HCT116 (cell line): ENCODE data around the gene SNORC. TPM values are rescaled to one million over a fixed set of nuclear protein-coding genes. Genes with fewer than 3 reads are reported as not detected.

Experiments used
- ATAC-seq: fragments of 200-7000 bp; cut with Tn5 transposase; 2 replicates; pipeline ENCODE4 v1.9.1; 2020; ENCODE audit warnings: mild to moderate bottlenecking, moderate library complexity
- BruUV-seq: library from RNA; stranded (reverse); fragments of 400-500 nt; replicated peaks from 2 replicates; lab custom pipeline; 2021; lab: Mats Ljungman, UMichigan
- CTCF ChIA-PET: fragments of 300-600 bp; sonication (Branson Sonifier 250); formaldehyde crosslinking; loops from one replicate; lab custom pipeline; 2021; ENCODE audit warnings: antibody characterized with exemption; lab: Charles Lee
- POLR2A ChIA-PET: fragments of 300-600, 350-600 bp; sonication (Branson Sonifier 250); formaldehyde crosslinking; loops from one replicate; lab custom pipeline; 2021; ENCODE audit warnings: antibody characterized with exemption; lab: Charles Lee
- RAD21 ChIA-PET, 2 experiments: fragments of 300-600 bp; sonication (Branson Sonifier 250); formaldehyde crosslinking; loops; one replicate each; lab custom pipeline; 2023; ENCODE audit warnings: low total read pairs in 2 of 2; ENCODE audit not compliant: uncharacterized antibody in 2 of 2, unreplicated experiment in 2 of 2, low non-redundant PET in 1 of 2; lab: Charles Lee
- DNase-seq: peaks from one replicate; pipeline ENCODE4 v3.0.0-alpha.2; 2010; ENCODE audit warnings: low read depth, low spot score
- H2AFZ ChIP-seq: fragments of 200-600 bp; shearing (Covaris generic), sonication (generic); 2 replicates; pipeline ENCODE4 v1.6.1; 2017; ENCODE audit warnings: low read depth, mixed run types, mixed read lengths, antibody characterized with exemption, low read length; ENCODE audit not compliant: poor library complexity, severe bottlenecking
- H3K27ac ChIP-seq: 2 replicates; pipeline ENCODE4 v1.5.1; 2012; ENCODE audit warnings: low read depth, low read length
- H3K27me3 ChIP-seq: fragments of 200-600 bp; sonication (generic); 2 replicates; pipeline ENCODE4 v1.6.1; 2016; ENCODE audit warnings: mixed run types, low read length, mixed read lengths; ENCODE audit not compliant: insufficient read depth
- H3K36me3 ChIP-seq, 2 experiments: fragments of 200-500 bp in 1 of 2; fragments of 200-600 bp in 1 of 2; sonication (Bioruptor generic) in 1 of 2; sonication (generic) in 1 of 2; 2 replicates each; pipeline versions ENCODE4 v1.5.1 to v1.6.1; 2014 to 2016; ENCODE audit warnings: low read length in 2 of 2, inconsistent platforms in 1 of 2, mixed read lengths in 1 of 2, mixed run types in 1 of 2; ENCODE audit not compliant: insufficient read depth in 2 of 2, control insufficient read depth in 1 of 2
- H3K4me1 ChIP-seq, 2 experiments: fragments of 200-600 bp in 1 of 2; sonication (generic) in 1 of 2; 2 replicates each; pipeline versions ENCODE4 v1.5.1 to v1.6.1; 2012 to 2017; ENCODE audit warnings: low read length in 2 of 2, inconsistent platforms in 1 of 2, mild to moderate bottlenecking in 1 of 2, mixed read lengths in 1 of 2, mixed run types in 1 of 2, moderate library complexity in 1 of 2; ENCODE audit not compliant: insufficient read depth in 2 of 2, control insufficient read depth in 1 of 2
- H3K4me2 ChIP-seq: fragments of 200-600 bp; sonication (generic); 2 replicates; pipeline ENCODE4 v1.6.1; 2017; ENCODE audit warnings: mixed run types, low read length, mixed read lengths
- H3K4me3 ChIP-seq, 2 experiments: fragments of 200-600 bp in 1 of 2; sonication (generic) in 1 of 2; replicated peaks in 1 of 2; 2 replicates each; pipeline ENCODE4 v1.5.1; 2011 to 2016; ENCODE audit warnings: low read length in 2 of 2, control low read depth in 1 of 2, low read depth in 1 of 2, mild to moderate bottlenecking in 1 of 2, mixed read lengths in 1 of 2, mixed run types in 1 of 2
- H3K79me2 ChIP-seq: fragments of 200-600 bp; sonication (generic); 2 replicates; pipeline ENCODE4 v1.6.1; 2017; ENCODE audit warnings: mild to moderate bottlenecking, mixed run types, low read length, moderate library complexity, mixed read lengths; ENCODE audit not compliant: insufficient read depth
- H3K9ac ChIP-seq: fragments of 200-600 bp; sonication (generic); 2 replicates; pipeline ENCODE4 v1.6.1; 2016; ENCODE audit warnings: low read length, mixed read lengths
- H3K9me2 ChIP-seq: fragments of 200-600 bp; sonication (generic), shearing (Covaris generic); 2 replicates; pipeline ENCODE4 v1.6.1; 2017; ENCODE audit warnings: mixed run types, mild to moderate bottlenecking, moderate library complexity; ENCODE audit not compliant: insufficient read depth
- H3K9me3 ChIP-seq, 2 experiments: fragments of 200-500 bp in 1 of 2; fragments of 200-600 bp in 1 of 2; sonication (Bioruptor generic) in 1 of 2; sonication (generic) in 1 of 2; 2 replicates each; pipeline ENCODE4 v1.6.1; 2014 to 2017; ENCODE audit warnings: low read length in 2 of 2, mixed read lengths in 2 of 2, inconsistent platforms in 1 of 2, low read depth in 1 of 2, mild to moderate bottlenecking in 1 of 2, mixed run types in 1 of 2, moderate library complexity in 1 of 2; ENCODE audit not compliant: control insufficient read depth in 1 of 2, insufficient read depth in 1 of 2
- H4K20me1 ChIP-seq: fragments of 200-600 bp; sonication (generic), shearing (Covaris generic); 2 replicates; pipeline ENCODE4 v1.6.1; 2017; ENCODE audit warnings: mixed run types, mild to moderate bottlenecking, moderate library complexity; ENCODE audit not compliant: insufficient read depth
- CEBPB ChIP-seq: IDR thresholded peaks from 2 replicates; pipeline ENCODE4 v1.6.1; 2012; ENCODE audit warnings: low read depth
- EGR1 ChIP-seq: IDR thresholded peaks from 2 replicates; pipeline ENCODE4 v1.6.1; 2012; ENCODE audit warnings: low read depth
- ELF1 ChIP-seq: IDR thresholded peaks from 2 replicates; pipeline ENCODE4 v1.6.1; 2012; ENCODE audit warnings: low read depth, borderline replicate concordance
- EZH2 ChIP-seq: fragments of 200-600 bp; sonication (generic); IDR thresholded peaks from 2 replicates; pipeline ENCODE4 v1.6.1; 2017; ENCODE audit warnings: antibody characterized with exemption, mixed run types
- EZH2phosphoT487 ChIP-seq: fragments of 200-600 bp; IDR thresholded peaks from 2 replicates; pipeline ENCODE4 v1.6.1; 2018; ENCODE audit warnings: antibody characterized with exemption, borderline replicate concordance
- FOSL1 ChIP-seq: IDR thresholded peaks from 2 replicates; pipeline ENCODE4 v1.6.1; 2012; ENCODE audit warnings: low read depth
- JUND ChIP-seq: IDR thresholded peaks from 2 replicates; pipeline ENCODE4 v1.6.1; 2012
- MAX ChIP-seq: IDR thresholded peaks from 2 replicates; pipeline ENCODE4 v1.6.1; 2012
- RAD21 ChIP-seq: IDR thresholded peaks from 2 replicates; pipeline ENCODE4 v1.6.1; 2012; ENCODE audit warnings: low read depth, mild to moderate bottlenecking
- REST ChIP-seq: IDR thresholded peaks from 2 replicates; pipeline ENCODE4 v1.6.1; 2012; ENCODE audit warnings: low read depth
- SP1 ChIP-seq: IDR thresholded peaks from 2 replicates; pipeline ENCODE4 v1.6.1; 2012; ENCODE audit warnings: low read depth
- SRF ChIP-seq: IDR thresholded peaks from 2 replicates; pipeline ENCODE4 v1.6.1; 2012; ENCODE audit warnings: low read depth
- YY1 ChIP-seq: IDR thresholded peaks from 2 replicates; pipeline ENCODE4 v1.6.1; 2011; ENCODE audit warnings: low read length, low read depth, moderate library complexity, mild to moderate bottlenecking; ENCODE audit not compliant: insufficient replicate concordance; ENCODE audit errors: extremely low read depth
- ZNF274 ChIP-seq: fragments of 200-500 bp; sonication (Bioruptor generic); IDR thresholded peaks from 2 replicates; pipeline ENCODE4 v1.6.1; 2014; ENCODE audit warnings: mild to moderate bottlenecking, low read depth, low read length, inconsistent platforms
- intact Hi-C: fragments of 100-400 bp; cut with micrococcal nuclease; formaldehyde crosslinking; loops from 2 replicates; pipeline ENCODE4 v1.10.0; 2022
- total RNA-seq: library from RNA; stranded (reverse); gene quantifications from one replicate; pipeline ENCODE4 v1.2.1, GENCODE V29; 2021; ENCODE audit not compliant: unreplicated experiment

The SNORC gene
- total RNA-seq, 1 experiment from 2014 or later = 14.0 TPM

DNA sequence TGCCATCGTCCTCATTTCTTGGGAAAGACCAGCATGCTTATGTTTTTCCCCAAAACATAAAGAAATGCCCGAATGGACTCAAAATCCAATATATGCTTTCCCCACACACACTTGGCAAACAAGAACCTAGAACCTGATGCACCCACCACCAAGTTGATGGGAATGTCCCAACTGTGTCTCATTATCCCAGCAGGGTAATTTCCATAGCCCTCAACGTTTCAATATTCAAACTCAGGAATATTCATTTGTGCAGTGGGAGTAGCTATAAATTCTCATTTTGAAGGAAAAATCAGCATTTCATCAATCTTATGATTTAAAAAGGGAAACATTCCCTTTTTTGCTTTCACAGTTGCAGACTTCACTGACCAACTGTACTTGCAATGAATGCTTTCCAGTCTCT, 50.7 kb downstream of the SNORC start:
- DNase-seq = no peak
- Histone ChIP-seq H4K20me1 (no peaks in the 10 kb centered on the region), H3K79me2 (no peaks in the 10 kb centered on the region), H2AFZ (no peak overlapping the region), H3K36me3 (no peaks in the 10 kb centered on the region), H3K9me2 (no peaks in the 10 kb centered on the region), H3K4me1 (no peaks in the 10 kb centered on the region), H3K4me3 (no peak overlapping the region), H3K4me2 (no peak overlapping the region), H3K9me3 (no peaks in the 10 kb centered on the region), H3K9ac (no peak overlapping the region), H3K27me3 (no peaks in the 10 kb centered on the region), H3K27ac (no peak overlapping the region)
- CTCF ChIA-PET = no interaction called here
- BruUV-seq = no TSS peak
- POLR2A ChIA-PET = no interaction called here
- TF ChIP-seq FOSL1 = no peak
- TF ChIP-seq SP1 = no peak
- TF ChIP-seq JUND = no peak
- TF ChIP-seq EZH2phosphoT487 = no peak
- TF ChIP-seq REST = no peak
- RAD21 ChIA-PET = no interaction called here
- intact Hi-C loops = no loop called here
- no peak for ATAC-seq

DNA sequence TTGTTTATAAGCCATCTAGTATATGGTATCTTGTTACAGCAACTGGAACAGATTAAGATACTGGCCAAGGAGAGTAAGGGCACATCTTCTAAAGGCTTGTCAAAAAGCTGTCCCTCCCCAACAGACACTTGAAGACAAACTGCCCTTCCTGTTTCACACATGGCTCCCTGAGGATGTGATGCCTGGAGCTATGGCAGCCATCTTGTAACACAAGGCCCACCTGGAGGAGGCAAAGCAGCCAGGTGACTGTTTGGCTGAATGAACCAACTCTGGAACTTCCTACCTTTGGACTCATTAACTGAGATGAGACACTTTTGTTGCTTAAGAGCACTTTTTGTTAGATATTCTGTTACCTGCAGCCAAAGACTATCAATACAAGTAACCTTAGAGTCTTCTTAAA, 54.4 kb downstream of the SNORC start:
- no peaks in the 10 kb centered on the region for H3K9me2 ChIP-seq
- intact Hi-C loops = no loop called here
- H3K79me2 ChIP-seq = no peaks in the 10 kb centered on the region
- no peaks in the 10 kb centered on the region for H3K9me3 ChIP-seq
- H4K20me1 ChIP-seq = no peaks in the 10 kb centered on the region
- no peaks in the 10 kb centered on the region for H3K36me3 ChIP-seq
- no peak overlapping the region for H3K4me2 ChIP-seq
- no peak overlapping the region for H3K4me3 ChIP-seq
- no peaks in the 10 kb centered on the region for H3K27me3 ChIP-seq
- DNase-seq = no peak
- POLR2A ChIA-PET = no interaction called here
- H3K27ac ChIP-seq = no peak overlapping the region
- H3K9ac ChIP-seq = no peak overlapping the region
- H3K4me1 ChIP-seq = no peaks in the 10 kb centered on the region; a peak in 1 of 4 replicates
- ATAC-seq = no peak
- BruUV-seq = no TSS peak
- H2AFZ ChIP-seq = peak overlapping the region; percentile 66
- RAD21 ChIA-PET = no interaction called here
- CTCF ChIA-PET = interaction anchor here (1.6 kb wide), 1 partner anchor 71 kb away, joined by 3 read pairs; no protein-coding TSS in a partner anchor
- no peak for TF ChIP-seq MAX
- no peak for TF ChIP-seq EZH2
- TF ChIP-seq YY1 = no peak
- no peak for TF ChIP-seq SP1
- TF ChIP-seq RAD21 = no peak
- no peak for TF ChIP-seq ZNF274
- no peak for TF ChIP-seq CEBPB
- no peak for TF ChIP-seq EGR1
- no peak for TF ChIP-seq SRF
- TF ChIP-seq ELF1 = no peak
- no peak for TF ChIP-seq FOSL1
- TF ChIP-seq REST = no peak
